Cardiac muscle cell (in vitro differentiated cells and primary cell): ENCODE measurements around the gene LIMCH1. TPM values are rescaled to one million over a fixed set of nuclear protein-coding genes. Genes with fewer than 3 reads are reported as not detected.

Experiments
- DNase-seq, 2 donors: peaks; one replicate each; pipeline versions ENCODE4 v3.0.0 to v3.0.0-alpha.2; 2010 to 2017; ENCODE audit warnings: low read depth in 1 of 2, low spot score in 1 of 2
- H3K27ac ChIP-seq: fragments of 200-600 bp; sonication (generic); 2 replicates; pipeline ENCODE4 v1.5.1; 2016
- H3K27me3 ChIP-seq: fragments of 200-600 bp; sonication (generic); 2 replicates; pipeline ENCODE4 v1.6.0; 2016; ENCODE audit warnings: control low read depth
- H3K36me3 ChIP-seq: fragments of 200-600 bp; sonication (generic); 2 replicates; pipeline ENCODE4 v1.5.1; 2016; ENCODE audit warnings: control low read depth
- H3K4me1 ChIP-seq: fragments of 200-600 bp; sonication (generic); 2 replicates; pipeline ENCODE4 v1.8.1; 2017; ENCODE audit warnings: low read depth, mild to moderate bottlenecking, mixed run types
- H3K4me3 ChIP-seq: fragments of 200-600 bp; sonication (generic); 2 replicates; pipeline ENCODE4 v1.5.1; 2016; ENCODE audit warnings: mild to moderate bottlenecking
- H3K9me3 ChIP-seq: fragments of 200-600 bp; sonication (generic); 2 replicates; pipeline ENCODE4 v1.5.1; 2017; ENCODE audit warnings: low read depth, mild to moderate bottlenecking, control low read depth
- CTCF ChIP-seq: IDR thresholded peaks from 2 replicates; pipeline ENCODE4 v1.5.1; 2012; ENCODE audit warnings: low read depth, mild to moderate bottlenecking, low read length
- polyA plus RNA-seq: library from polyadenylated mRNA; unstranded; fragments of >200 nt; fragmentation: Nextera tagmentation; extraction: Ambion mirVana; gene quantifications from 2 replicates; pipeline ENCODE4 v1.2.1, GENCODE V29; 2016
- total RNA-seq: library from RNA; depleted of rRNA; stranded (reverse); fragments of >200 nt; gene quantifications from 2 replicates; pipeline ENCODE4 v1.2.3, GENCODE V29; 2016

Gene LIMCH1
- total and polyA plus RNA-seq, 2 experiments from 2014 or later = 2.8 to 4.5 TPM

- no peak for DNase-seq
- Histone ChIP-seq H3K36me3 (no peaks in the 10 kb centered on the region), H3K4me3 (no peak overlapping the region), H3K27ac (no peak overlapping the region), H3K9me3 (no peaks in the 10 kb centered on the region), H3K27me3 (peaks cover 39% of the 10 kb centered on the region), H3K4me1 (no peaks in the 10 kb centered on the region)
- no peak for TF ChIP-seq CTCF
Observed at GRCh38 chr4:41537292-41537890, 566 bp upstream of the LIMCH1 start.

- H3K4me3 ChIP-seq = no peak overlapping the region
Observed at GRCh38 chr4:41538887-41539498, 1.0 kb downstream of the LIMCH1 start.

GRCh38 chr4:41539711-41540110, 1.8 kb downstream of the LIMCH1 start:
- Histone ChIP-seq H3K27me3 (peaks cover 33% of the 10 kb centered on the region), H3K27ac (no peak overlapping the region), H3K36me3 (no peaks in the 10 kb centered on the region), H3K9me3 (no peaks in the 10 kb centered on the region), H3K4me3 (no peak overlapping the region), H3K4me1 (no peaks in the 10 kb centered on the region)
- no peak for TF ChIP-seq CTCF
- DNase-seq = no peak

More at GRCh38 chr4:41538887-41539498, 1.0 kb downstream of the LIMCH1 start:
- no peaks in the 10 kb centered on the region for H3K4me1 ChIP-seq
- no peak overlapping the region for H3K27ac ChIP-seq
- no peak for TF ChIP-seq CTCF
- H3K9me3 ChIP-seq = no peaks in the 10 kb centered on the region
- H3K36me3 ChIP-seq = no peaks in the 10 kb centered on the region
- peaks cover 36% of the 10 kb centered on the region for H3K27me3 ChIP-seq
- no peak for DNase-seq

- H3K9me3 ChIP-seq = no peaks in the 10 kb centered on the region
Observed at GRCh38 chr4:41540687-41541086, 2.7 kb downstream of the LIMCH1 start.

GRCh38 chr4:41541687-41542094, 3.7 kb downstream of the LIMCH1 start:
- DNase-seq = peak in 1 of 2 donors; percentile 47
- H3K27me3 ChIP-seq = peaks cover 28% of the 10 kb centered on the region
- no peaks in the 10 kb centered on the region for H3K4me1 ChIP-seq
- H3K4me3 ChIP-seq = no peak overlapping the region
- H3K9me3 ChIP-seq = no peaks in the 10 kb centered on the region
- TF ChIP-seq CTCF = no peak
- H3K27ac ChIP-seq = no peak overlapping the region
- H3K36me3 ChIP-seq = no peaks in the 10 kb centered on the region

More at GRCh38 chr4:41540687-41541086, 2.7 kb downstream of the LIMCH1 start:
- no peak for DNase-seq
- Histone ChIP-seq H3K27ac (no peak overlapping the region), H3K4me3 (no peak overlapping the region), H3K27me3 (peaks cover 28% of the 10 kb centered on the region), H3K36me3 (no peaks in the 10 kb centered on the region), H3K4me1 (no peaks in the 10 kb centered on the region)
- no peak for TF ChIP-seq CTCF
